ENCODE measurements around the gene CERK. TPM values are rescaled to one million over a fixed set of nuclear protein-coding genes. Genes with fewer than 3 reads are reported as not detected.

Gene CERK
- total RNA-seq, 2 donors from 2014 or later = 54.9 to 57.6 TPM

- WGBS, 2 experiments (ENCODE audit: insufficient coverage in 1 of 2, insufficient read length in 1 of 2) = 66 to 82% methylated on average over 15 to 22 of the region's 22 CpGs
- no peak for TF ChIP-seq CTCF (conservative IDR thresholded peaks at IDR 0.05)
- peak; percentile 68 for DNase-seq
Observed at GRCh38 chr22:46731246-46732040, 6.6 kb downstream of the CERK start.

GRCh38 chr22:46730568-46731245 is 7.3 kb downstream of the CERK start:
- Mint-ChIP-seq H3K4me1 (peaks cover 20% of the 10 kb centered on the region), H3K36me3 (ENCODE audit: low read depth) (peaks cover 22% of the 10 kb centered on the region), H3K27me3 (ENCODE audit: insufficient read depth) (no peaks in the 10 kb centered on the region), H3K27ac (no peak overlapping the region), H3K4me3 (no peak overlapping the region), H3K9me3 (no peaks in the 10 kb centered on the region)
- Histone ChIP-seq H3K36me3 (ENCODE audit: control insufficient read depth, insufficient read depth, low read length) (peaks cover 3% of the 10 kb centered on the region), H3K4me3 (ENCODE audit: low read length) (no peak overlapping the region), H3K4me1 (ENCODE audit: control insufficient read depth, insufficient read depth, low read length) (peaks cover 3% of the 10 kb centered on the region), H3K27ac (ENCODE audit: low read depth, low read length) (no peak overlapping the region), H3K27me3 (ENCODE audit: control insufficient read depth, insufficient read depth, low read length, poor library complexity, severe bottlenecking) (no peaks in the 10 kb centered on the region), H3K9me3 (ENCODE audit: control insufficient read depth, low read length) (no peaks in the 10 kb centered on the region), H3K9ac (ENCODE audit: extremely low read depth, low read length, poor library complexity, severe bottlenecking) (no peak overlapping the region)
- no peak for TF ChIP-seq CTCF (conservative IDR thresholded peaks at IDR 0.05)
- WGBS, 2 experiments (ENCODE audit: insufficient coverage in 1 of 2, insufficient read length in 1 of 2) = 89 to 90% methylated on average over 5 to 9 of the region's 9 CpGs
- DNase-seq = no peak

More at GRCh38 chr22:46731246-46732040, 6.6 kb downstream of the CERK start:
- no peaks in the 10 kb centered on the region for H3K9me3 ChIP-seq (ENCODE audit: control insufficient read depth, low read length)
- peaks cover 19% of the 10 kb centered on the region for H3K36me3 Mint-ChIP-seq (ENCODE audit: low read depth)
- no peaks in the 10 kb centered on the region for H3K27me3 Mint-ChIP-seq (ENCODE audit: insufficient read depth)
- H3K27ac Mint-ChIP-seq = peak overlapping the region; percentile 46
- H3K4me3 ChIP-seq (ENCODE audit: low read length) = no peak overlapping the region
- peak overlapping the region; percentile 44 for H3K27ac ChIP-seq (ENCODE audit: low read depth, low read length)
- peaks cover 3% of the 10 kb centered on the region for H3K4me1 ChIP-seq (ENCODE audit: control insufficient read depth, insufficient read depth, low read length)
- H3K36me3 ChIP-seq (ENCODE audit: control insufficient read depth, insufficient read depth, low read length) = peaks cover 3% of the 10 kb centered on the region
- peaks cover 20% of the 10 kb centered on the region for H3K4me1 Mint-ChIP-seq
- H3K9me3 Mint-ChIP-seq = no peaks in the 10 kb centered on the region
- no peak overlapping the region for H3K4me3 Mint-ChIP-seq
- H3K27me3 ChIP-seq (ENCODE audit: control insufficient read depth, insufficient read depth, low read length, poor library complexity, severe bottlenecking) = no peaks in the 10 kb centered on the region
- no peak overlapping the region for H3K9ac ChIP-seq (ENCODE audit: extremely low read depth, low read length, poor library complexity, severe bottlenecking)

DNA sequence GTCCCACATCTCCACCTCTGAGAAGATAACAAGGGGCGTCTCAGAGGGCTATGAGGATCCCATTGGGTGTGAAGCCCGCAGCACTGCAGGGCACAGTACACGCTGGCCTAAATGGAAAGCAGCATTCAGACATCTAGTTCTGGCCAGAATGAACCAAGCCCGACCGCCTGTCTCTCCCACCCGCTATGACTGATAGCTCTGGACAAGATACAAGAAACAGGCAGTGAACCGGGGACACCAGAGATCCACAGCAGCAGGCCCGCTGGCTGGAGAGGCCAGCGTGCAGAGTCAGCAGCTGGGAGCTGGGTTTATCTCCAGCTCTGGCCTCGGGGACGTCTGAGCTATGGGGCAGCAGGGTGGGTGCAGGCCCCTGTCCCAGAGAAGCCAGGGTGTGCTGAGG is 9.6 kb downstream of the CERK start:
- TF ChIP-seq CTCF (conservative IDR thresholded peaks at IDR 0.05) = no peak
- peaks cover 9% of the 10 kb centered on the region for H3K36me3 ChIP-seq (ENCODE audit: control insufficient read depth, insufficient read depth, low read length)
- H3K4me1 ChIP-seq (ENCODE audit: control insufficient read depth, insufficient read depth, low read length) = peaks cover 3% of the 10 kb centered on the region
- Mint-ChIP-seq H3K36me3 (ENCODE audit: low read depth) (peaks cover 38% of the 10 kb centered on the region), H3K4me3 (no peak overlapping the region), H3K4me1 (peaks cover 16% of the 10 kb centered on the region), H3K27me3 (ENCODE audit: insufficient read depth) (no peaks in the 10 kb centered on the region), H3K9me3 (no peaks in the 10 kb centered on the region), H3K27ac (no peak overlapping the region)
- H3K27me3 ChIP-seq (ENCODE audit: control insufficient read depth, insufficient read depth, low read length, poor library complexity, severe bottlenecking) = no peaks in the 10 kb centered on the region
- H3K4me3 ChIP-seq (ENCODE audit: low read length) = no peak overlapping the region
- no peak overlapping the region for H3K27ac ChIP-seq (ENCODE audit: low read depth, low read length)
- no peaks in the 10 kb centered on the region for H3K9me3 ChIP-seq (ENCODE audit: control insufficient read depth, low read length)
- H3K9ac ChIP-seq (ENCODE audit: extremely low read depth, low read length, poor library complexity, severe bottlenecking) = no peak overlapping the region
- DNase-seq = no peak
- WGBS, 2 experiments (ENCODE audit: insufficient coverage in 1 of 2, insufficient read length in 1 of 2) = 91 to 94% methylated on average over 6 to 11 of the region's 11 CpGs

All from endodermal cell (in vitro differentiated cells).